DND-41 (cell line): Measurements from ENCODE around the gene MYCN.

ENCODE experiments used
- ATAC-seq: fragments of 200-7000 bp; cut with Tn5 transposase; 3 replicates; pipeline ENCODE4 v1.9.1; 2021; ENCODE audit warnings: low read depth; ENCODE audit not compliant: insufficient read depth
- DNase-seq: peaks from one replicate; pipeline ENCODE4 v3.0.0-alpha.2; 2020
- H2AFZ ChIP-seq: 2 replicates; pipeline ENCODE4 v1.6.0; 2012; ENCODE audit warnings: low read depth, low read length
- H3K27ac ChIP-seq: 2 replicates; pipeline ENCODE4 v1.5.1; 2012; ENCODE audit warnings: low read length, inconsistent platforms
- H3K27me3 ChIP-seq: fragments of 200-600 bp; sonication (generic); 2 replicates; pipeline ENCODE4 v1.6.0; 2012; ENCODE audit warnings: low read length, mild to moderate bottlenecking, inconsistent platforms; ENCODE audit not compliant: insufficient read depth, poor library complexity
- H3K36me3 ChIP-seq: 2 replicates; pipeline ENCODE4 v1.5.1; 2012; ENCODE audit warnings: low read length, inconsistent platforms; ENCODE audit not compliant: insufficient read depth
- H3K4me1 ChIP-seq: 2 replicates; pipeline ENCODE4 v1.5.1; 2012; ENCODE audit warnings: mild to moderate bottlenecking, low read length; ENCODE audit not compliant: insufficient read depth
- H3K4me2 ChIP-seq: 2 replicates; pipeline ENCODE4 v1.6.0; 2012; ENCODE audit warnings: mild to moderate bottlenecking, moderate library complexity, low read length, inconsistent platforms; ENCODE audit not compliant: insufficient read depth
- H3K4me3 ChIP-seq, 2 experiments: fragments of 200-600 bp in 1 of 2; shearing (Covaris generic) in 1 of 2; 2 replicates each; pipeline ENCODE4 v1.5.1; 2012 to 2016; ENCODE audit warnings: inconsistent platforms in 2 of 2, low read length in 2 of 2, mild to moderate bottlenecking in 2 of 2, low read depth in 1 of 2, moderate library complexity in 1 of 2
- H3K79me2 ChIP-seq: 2 replicates; pipeline ENCODE4 v1.6.0; 2012; ENCODE audit warnings: low read length, inconsistent platforms; ENCODE audit not compliant: insufficient read depth
- H3K9ac ChIP-seq: 2 replicates; pipeline ENCODE4 v1.6.0; 2012; ENCODE audit warnings: low read depth, mild to moderate bottlenecking, inconsistent platforms, low read length, moderate library complexity
- H3K9me3 ChIP-seq: 2 replicates; pipeline ENCODE4 v1.5.1; 2012; ENCODE audit warnings: low read length, moderate library complexity, mild to moderate bottlenecking, inconsistent platforms; ENCODE audit not compliant: insufficient read depth, severe bottlenecking
- H4K20me1 ChIP-seq: 2 replicates; pipeline ENCODE4 v1.6.0; 2012; ENCODE audit warnings: low read length; ENCODE audit not compliant: insufficient read depth
- CTCF ChIP-seq: IDR thresholded peaks from 2 replicates; pipeline ENCODE4 v1.5.1; 2012; ENCODE audit warnings: borderline replicate concordance, low read length, moderate library complexity, mild to moderate bottlenecking; ENCODE audit not compliant: poor library complexity, severe bottlenecking; ENCODE audit errors: extremely low read depth
- EZH2 ChIP-seq: IDR thresholded peaks from 3 replicates; pipeline ENCODE4 v1.6.1; 2012; ENCODE audit warnings: borderline replicate concordance, low read depth, mild to moderate bottlenecking, moderate library complexity, low read length, inconsistent platforms; ENCODE audit not compliant: severe bottlenecking

The MYCN gene

GRCh38 chr2:15931319-15931890, 8.9 kb upstream of the MYCN start:
- H3K36me3 ChIP-seq = no peaks in the 10 kb centered on the region
- H3K27ac ChIP-seq = no peak overlapping the region
- H4K20me1 ChIP-seq = no peaks in the 10 kb centered on the region
- H3K9me3 ChIP-seq = no peaks in the 10 kb centered on the region
- no peak overlapping the region for H3K4me3 ChIP-seq
- no peak overlapping the region for H2AFZ ChIP-seq
- no peak overlapping the region for H3K4me2 ChIP-seq
- H3K27me3 ChIP-seq = no peaks in the 10 kb centered on the region
- H3K4me1 ChIP-seq = no peaks in the 10 kb centered on the region
- H3K9ac ChIP-seq = no peak overlapping the region
- TF ChIP-seq EZH2 (no peak), CTCF (no peak)
- H3K79me2 ChIP-seq = no peaks in the 10 kb centered on the region
- ATAC-seq (no peak), DNase-seq (no peak)

GRCh38 chr2:15931950-15932349, 8.4 kb upstream of the MYCN start:
- H3K9me3 ChIP-seq = no peaks in the 10 kb centered on the region
- no peak overlapping the region for H3K4me2 ChIP-seq
- no peak for ATAC-seq
- H3K9ac ChIP-seq = no peak overlapping the region
- H2AFZ ChIP-seq = no peak overlapping the region
- no peaks in the 10 kb centered on the region for H3K4me1 ChIP-seq
- no peaks in the 10 kb centered on the region for H4K20me1 ChIP-seq
- no peaks in the 10 kb centered on the region for H3K27me3 ChIP-seq
- no peaks in the 10 kb centered on the region for H3K36me3 ChIP-seq
- H3K79me2 ChIP-seq = no peaks in the 10 kb centered on the region
- no peak for DNase-seq
- no peak overlapping the region for H3K27ac ChIP-seq
- no peak overlapping the region for H3K4me3 ChIP-seq
- TF ChIP-seq EZH2 (no peak), CTCF (no peak)

- ATAC-seq (no peak), DNase-seq (no peak)
- Histone ChIP-seq H3K9me3 (no peaks in the 10 kb centered on the region), H4K20me1 (no peaks in the 10 kb centered on the region), H3K27me3 (no peaks in the 10 kb centered on the region), H3K36me3 (no peaks in the 10 kb centered on the region), H3K4me1 (no peaks in the 10 kb centered on the region), H3K4me2 (no peak overlapping the region), H3K79me2 (no peaks in the 10 kb centered on the region), H3K9ac (no peak overlapping the region), H3K27ac (no peak overlapping the region), H3K4me3 (no peak overlapping the region), H2AFZ (no peak overlapping the region)
- TF ChIP-seq EZH2 (no peak), CTCF (no peak)
Observed at GRCh38 chr2:15932394-15933183, 7.8 kb upstream of the MYCN start.
